ENCODE results near the gene FBXL20. TPM values are rescaled to one million over a fixed set of nuclear protein-coding genes. Genes with fewer than 3 reads are reported as not detected.

Gene FBXL20
- polyA plus RNA-seq, 1 of the 3 experiments (the other 2 are of a cell fraction), result 2.2 TPM

- WGBS (ENCODE audit: low lambda C conversion rate), result 96% methylated on average over 1 of the region's 1 CpG
- no peak for TF ChIP-seq RFX5 (IDR thresholded peaks at IDR 0.05; ENCODE audit: low read length)
- no peak for TF ChIP-seq FOSL2 (IDR thresholded peaks at IDR 0.05; ENCODE audit: borderline replicate concordance, low read depth)
- TF ChIP-seq ELF1 (IDR thresholded peaks at IDR 0.05), result no peak
- TF ChIP-seq FOXJ3 (CRISPR knock-in tag; IDR thresholded peaks at IDR 0.05), result no peak
- no peak for TF ChIP-seq EP300 (IDR thresholded peaks at IDR 0.05; ENCODE audit: borderline replicate concordance in 1 of 2, low read depth in 1 of 2, low read length in 1 of 2)
- TF ChIP-seq POLR2AphosphoS5 (IDR thresholded peaks at IDR 0.05; ENCODE audit: low read depth, low read length), result no peak
- no peak for TF ChIP-seq MAX (IDR thresholded peaks at IDR 0.05; ENCODE audit: low read depth)
- TF ChIP-seq REST (IDR thresholded peaks at IDR 0.05; ENCODE audit: low read depth, low read length), result no peak
- TF ChIP-seq JUND (IDR thresholded peaks at IDR 0.05), result no peak
- no peak for TF ChIP-seq NFIC (IDR thresholded peaks at IDR 0.05; ENCODE audit: borderline replicate concordance)
- no peak for TF ChIP-seq USF2 (IDR thresholded peaks at IDR 0.05; ENCODE audit: borderline replicate concordance, low read depth, low read length)
- no peak for TF ChIP-seq SIN3A (IDR thresholded peaks at IDR 0.05; ENCODE audit: borderline replicate concordance, low read depth, low read length)
- no peak for TF ChIP-seq SMC3 (IDR thresholded peaks at IDR 0.05; ENCODE audit: low read depth, low read length)
- TF ChIP-seq EZH2phosphoT487 (IDR thresholded peaks at IDR 0.05; ENCODE audit: borderline replicate concordance, low read depth), result no peak
- no peak for TF ChIP-seq NRF1 (IDR thresholded peaks at IDR 0.05; ENCODE audit: low read depth, low read length)
- no peak for TF ChIP-seq GATA2 (CRISPR knock-in tag; IDR thresholded peaks at IDR 0.05)
- TF ChIP-seq FOXM1 (IDR thresholded peaks at IDR 0.05; ENCODE audit: low read depth), result no peak
- no peak for TF ChIP-seq IRF3 (IDR thresholded peaks at IDR 0.05; ENCODE audit: low read depth, low read length)
- Histone ChIP-seq H3K27ac (ENCODE audit: low read depth in 2 of 2, low read length in 1 of 2) (no peak overlapping the region), H3K4me3 (ENCODE audit: low read depth in 2 of 2, low read length in 1 of 2) (no peak overlapping the region), H3K36me3 (replicated peaks in 1 of 2; ENCODE audit: control insufficient read depth in 1 of 2, insufficient read depth in 2 of 2, low read length in 1 of 2) (peaks cover 0 to 3% of the 10 kb centered on the region in 2 experiments), H4K20me1 (ENCODE audit: insufficient read depth) (peaks cover 8% of the 10 kb centered on the region), H3K9ac (no peak overlapping the region), H3K27me3 (ENCODE audit: insufficient read depth) (no peaks in the 10 kb centered on the region), H3K79me2 (ENCODE audit: insufficient read depth) (peaks cover 16% of the 10 kb centered on the region), H3K4me2 (no peak overlapping the region), H3K9me3 (no peaks in the 10 kb centered on the region), H2AFZ (ENCODE audit: low read depth) (no peak overlapping the region), H3F3A (replicated peaks; ENCODE audit: insufficient read depth) (peaks cover 13% of the 10 kb centered on the region), H3K4me1 (ENCODE audit: control insufficient read depth in 1 of 2, insufficient read depth in 2 of 2, low read depth in 1 of 2, low read length in 1 of 2) (no peaks in the 10 kb centered on the region), H3K9me2 (no peaks in the 10 kb centered on the region)
- ChIA-PET CTCF (interaction anchor here (0.9 kb wide), 1 partner anchor 117 kb away, joined by 4 read pairs; no protein-coding TSS in a partner anchor), POLR2A (no interaction called here)
- DNase-seq, result no peak
Measured at GRCh38 chr17:39361064-39361463, 40.4 kb downstream of the FBXL20 start.

Measured in SK-N-SH (cell line).